Right forelimb (tissue), 1 donor: ENCODE results near the gene DYNLT3.

Experiments used
- DNase-seq: peaks from one replicate; pipeline ENCODE4 v3.0.0-alpha.2; 2018

DYNLT3 gene

DNA sequence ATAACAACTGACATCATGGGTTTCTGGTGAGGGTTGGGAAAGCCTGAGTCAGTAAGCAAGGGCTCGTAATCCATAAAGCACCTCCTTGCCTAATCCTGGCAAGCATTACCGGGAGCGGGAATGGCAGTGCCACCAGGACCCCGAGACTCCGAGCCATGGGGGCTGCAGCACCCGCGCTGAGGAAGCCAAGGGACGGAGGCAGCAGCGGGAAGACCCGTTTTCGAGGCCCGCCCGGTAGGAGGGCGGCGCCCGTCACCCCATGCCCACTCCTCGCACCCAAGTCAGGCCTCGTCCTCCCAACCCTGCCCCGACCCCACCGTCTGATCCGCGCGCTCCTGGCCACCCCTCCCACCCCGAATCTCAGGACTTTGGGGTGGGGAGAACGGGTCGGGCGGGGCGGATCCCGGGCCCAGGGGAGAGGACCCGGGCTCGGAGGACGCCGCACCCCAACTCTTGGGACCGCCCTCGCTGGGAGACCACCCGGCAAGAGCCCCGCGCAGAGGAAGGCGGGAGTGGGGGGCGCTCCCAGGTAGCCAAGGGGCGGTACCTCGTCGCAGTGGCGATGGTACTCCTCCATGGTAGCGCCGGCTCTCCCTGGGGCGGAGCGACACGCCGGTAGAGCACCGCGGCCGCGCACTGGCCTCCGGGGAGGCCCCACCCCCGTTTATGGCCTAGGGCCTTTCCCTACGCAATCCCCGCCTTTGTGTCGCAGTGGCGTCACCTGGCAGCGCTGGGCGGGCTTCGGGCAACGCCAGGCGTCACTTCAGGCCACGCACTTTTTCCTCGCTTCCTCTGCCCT is at the start of gene DYNLT3:
Gene DYNLT3, minus strand, starts transcription at position 638 of the 799 bp plus-strand sequence. Its CDS starts 61 bp downstream, at position 577.
- DNase-seq: peak; percentile 73

- no peak for DNase-seq
Observed at GRCh38 chrX:37896511-37896890, 49.1 kb upstream of the DYNLT3 start.

GRCh38 chrX:37895795-37896510 is 48.6 kb upstream of the DYNLT3 start:
- DNase-seq: no peak

- no peak for DNase-seq
Observed at GRCh38 chrX:37894725-37895124, 47.4 kb upstream of the DYNLT3 start.

DNA sequence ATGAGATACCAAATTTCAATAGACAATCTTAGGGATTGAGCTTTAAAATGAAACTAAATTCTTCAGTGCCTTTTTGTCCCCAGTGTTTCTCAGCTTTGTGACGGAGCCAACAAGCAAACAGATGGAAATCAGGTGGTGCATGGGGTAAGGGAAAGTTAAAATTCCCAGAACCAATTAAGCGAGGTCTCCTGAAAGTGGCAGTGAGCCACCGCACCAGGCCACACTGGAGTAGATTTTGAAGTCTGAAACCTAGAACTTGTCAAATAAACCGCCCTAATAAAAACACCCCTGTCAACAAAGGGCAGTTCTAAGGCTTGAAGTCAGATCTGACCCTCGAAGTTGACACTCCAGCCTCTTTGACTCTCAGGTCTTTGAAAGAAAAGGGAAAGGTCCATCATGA is 40.6 kb upstream of the DYNLT3 start:
- DNase-seq: no peak

- no peak for DNase-seq
Observed at GRCh38 chrX:37887347-37887746, 40.0 kb upstream of the DYNLT3 start.

- no peak for DNase-seq
Observed at GRCh38 chrX:37883196-37883595, 35.8 kb upstream of the DYNLT3 start.

- DNase-seq: no peak
Observed at GRCh38 chrX:37879692-37880091, 32.3 kb upstream of the DYNLT3 start.

- DNase-seq: no peak
Observed at GRCh38 chrX:37876716-37877115, 29.3 kb upstream of the DYNLT3 start.

- no peak for DNase-seq
Observed at GRCh38 chrX:37875675-37876074, 28.3 kb upstream of the DYNLT3 start.

- DNase-seq: no peak
Observed at GRCh38 chrX:37873220-37873619, 25.8 kb upstream of the DYNLT3 start.

DNA sequence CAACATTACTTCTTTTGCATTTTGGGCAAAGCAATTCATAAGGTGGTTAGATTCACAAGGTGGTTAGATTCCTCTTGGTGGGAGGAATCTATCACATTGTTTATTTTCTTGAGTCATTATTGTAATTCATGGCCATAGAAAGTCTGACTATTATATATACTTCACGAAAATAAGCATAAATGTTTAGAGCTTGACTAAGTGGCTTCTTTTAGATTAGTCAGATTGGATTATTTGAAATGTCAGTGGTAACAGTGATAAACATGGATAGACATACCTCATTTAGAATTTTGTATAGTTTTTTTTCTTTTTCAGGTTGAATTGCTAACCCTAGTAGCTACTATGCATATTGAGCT is 24.9 kb upstream of the DYNLT3 start:
- DNase-seq: no peak

DNA sequence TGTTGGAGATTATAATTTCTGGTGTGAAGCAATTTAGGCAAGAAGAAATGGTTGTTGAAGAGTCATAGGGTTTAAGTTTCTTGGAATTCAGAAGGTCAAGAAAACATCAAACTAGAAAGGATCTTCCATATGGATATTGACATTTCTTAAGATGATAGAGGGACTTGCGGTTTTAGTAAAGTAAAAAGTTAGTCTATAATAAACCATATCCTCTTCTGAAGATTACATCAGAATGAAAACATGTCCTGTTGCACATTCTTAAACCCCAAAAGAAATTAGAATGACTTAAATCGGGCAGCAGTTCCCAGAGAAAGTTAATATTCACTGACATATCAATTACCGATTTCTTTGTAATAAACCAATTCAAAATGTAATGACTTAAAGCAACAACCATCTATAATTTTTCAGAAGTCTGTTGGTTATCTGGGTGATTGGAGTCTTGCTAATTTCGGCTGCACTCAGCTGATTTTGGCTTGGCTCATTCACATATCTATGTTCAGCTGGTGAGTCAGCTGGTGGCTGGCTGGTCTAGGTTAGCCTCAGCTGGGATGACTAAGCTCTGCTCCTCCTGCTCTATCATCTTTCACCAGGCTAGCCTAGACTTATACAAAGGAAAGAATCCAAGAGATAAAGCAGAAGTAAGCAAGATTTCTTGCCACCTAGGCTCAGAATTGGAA is 24.4 kb upstream of the DYNLT3 start:
- no peak for DNase-seq

GRCh38 chrX:37867536-37868153 is 20.3 kb upstream of the DYNLT3 start:
- DNase-seq: no peak

DNA sequence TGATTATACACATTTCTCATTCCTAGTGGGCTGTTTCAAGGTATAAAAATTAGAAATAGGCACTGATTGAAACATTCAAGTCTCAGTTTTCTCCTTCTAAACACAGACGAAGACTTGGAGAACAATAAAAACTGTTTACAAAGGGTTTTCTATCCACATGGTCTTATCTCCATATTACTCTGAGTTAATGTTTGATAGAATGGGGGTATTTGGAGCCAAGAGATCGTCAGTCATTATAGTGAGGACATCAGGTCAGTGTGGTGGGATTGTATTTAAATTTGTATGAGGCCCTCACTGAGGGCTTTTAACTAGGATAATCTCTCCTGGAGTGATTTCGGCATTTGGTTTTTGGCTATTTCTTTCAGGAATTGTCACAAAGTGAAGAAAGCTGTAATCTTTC is 16.4 kb upstream of the DYNLT3 start:
- DNase-seq: no peak

GRCh38 chrX:37862851-37863250 is 15.5 kb upstream of the DYNLT3 start:
- no peak for DNase-seq

DNA sequence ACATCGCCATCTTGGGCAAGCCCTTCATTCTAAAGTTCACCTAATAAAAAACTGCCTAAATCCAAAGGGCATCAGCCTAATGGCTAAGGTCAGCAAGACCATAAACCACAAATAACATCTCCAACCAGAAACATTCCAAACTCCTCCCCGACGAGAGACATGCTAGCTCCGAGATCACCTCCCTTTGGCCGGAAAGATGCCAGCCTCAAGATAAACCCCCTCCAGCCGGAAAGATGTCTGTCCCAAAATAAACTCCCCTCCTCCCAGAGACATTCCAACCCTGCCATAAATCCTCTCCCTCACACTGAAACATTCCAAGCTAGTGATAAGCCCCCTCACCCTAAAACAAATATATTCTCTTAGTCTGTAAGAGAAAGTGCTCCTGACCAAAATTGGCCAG is 13.3 kb upstream of the DYNLT3 start:
- DNase-seq: no peak

GRCh38 chrX:37854748-37855147 is 7.4 kb upstream of the DYNLT3 start:
- no peak for DNase-seq

DNA sequence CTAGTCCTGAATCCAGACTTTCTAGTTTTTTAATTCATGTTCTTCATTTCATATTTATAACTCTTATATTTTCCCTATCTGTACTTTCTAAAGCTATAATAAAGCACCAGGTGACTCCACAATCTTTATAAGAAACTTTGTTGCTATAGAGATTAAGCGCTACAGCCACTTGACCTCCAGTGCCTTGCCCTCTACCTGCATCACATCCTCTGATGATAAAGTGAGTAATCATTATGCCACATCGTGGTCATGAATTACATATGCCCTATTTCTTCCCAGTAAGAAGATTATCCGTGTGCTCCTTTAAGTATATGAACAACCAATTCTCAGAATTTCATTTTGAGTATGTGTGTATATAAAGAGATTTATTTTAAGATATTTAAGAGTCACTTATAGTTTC is 6.8 kb upstream of the DYNLT3 start:
- no peak for DNase-seq

DNA sequence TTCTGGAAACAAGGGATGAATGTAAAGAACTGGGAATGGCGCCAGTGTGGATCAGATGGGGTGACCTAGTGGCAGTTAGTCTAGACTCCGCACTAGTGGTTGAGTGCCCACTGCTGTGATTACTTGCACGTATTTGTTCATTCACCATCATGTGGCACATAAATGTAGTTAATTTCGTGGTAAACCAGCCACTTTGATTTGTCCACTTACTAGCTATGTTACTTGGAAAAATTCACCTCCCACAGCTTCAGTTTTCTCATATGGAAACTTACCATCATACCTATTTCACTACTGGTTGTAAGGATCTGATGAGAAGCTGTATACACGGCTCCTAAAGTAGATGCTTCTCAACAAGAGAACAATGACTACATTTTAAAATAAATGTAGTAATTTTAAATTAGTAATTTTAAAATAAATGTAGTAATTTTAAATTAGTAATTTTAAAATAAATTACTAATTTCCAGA is 394 bp upstream of the DYNLT3 start:
- DNase-seq: no peak

DNA sequence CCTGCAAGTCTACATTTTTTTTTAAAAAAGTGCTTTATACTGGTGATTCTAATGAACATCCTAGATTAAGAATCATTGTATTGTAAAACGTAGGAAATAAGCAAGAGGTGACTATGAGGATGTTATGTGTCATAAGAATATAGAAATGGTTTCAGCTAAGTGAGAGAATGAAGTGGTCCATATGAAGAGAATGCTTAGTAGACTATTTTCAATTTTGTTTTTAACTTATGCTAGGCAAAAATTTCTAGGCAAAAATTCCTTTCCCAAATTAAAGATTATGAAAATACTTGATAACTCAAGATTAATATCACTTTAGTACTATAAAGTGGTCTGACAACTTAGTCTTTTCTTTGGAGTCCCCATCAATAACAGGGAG is 825 bp downstream of the DYNLT3 start:
- DNase-seq: no peak

DNA sequence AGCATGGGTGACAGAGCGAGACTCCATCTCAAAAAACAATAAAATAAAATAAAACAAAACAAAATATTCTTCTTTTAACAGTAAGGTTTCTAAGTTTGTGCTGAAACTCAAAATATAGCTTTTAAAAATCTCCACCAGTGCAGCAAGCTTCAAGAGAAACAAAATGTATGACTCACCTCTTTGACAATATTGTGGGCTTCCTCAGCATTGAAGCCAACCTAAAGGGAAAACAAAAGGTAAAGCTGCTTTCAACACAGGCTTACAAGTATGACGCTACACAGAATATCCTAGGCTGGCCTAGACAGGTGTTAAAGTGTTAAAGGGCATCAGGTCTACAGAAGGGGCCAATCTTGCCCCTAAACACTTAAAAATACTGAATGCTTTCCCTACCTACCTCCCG is 1.2 kb downstream of the DYNLT3 start:
- no peak for DNase-seq

GRCh38 chrX:37844622-37845021 is 2.7 kb downstream of the DYNLT3 start:
- no peak for DNase-seq

DNA sequence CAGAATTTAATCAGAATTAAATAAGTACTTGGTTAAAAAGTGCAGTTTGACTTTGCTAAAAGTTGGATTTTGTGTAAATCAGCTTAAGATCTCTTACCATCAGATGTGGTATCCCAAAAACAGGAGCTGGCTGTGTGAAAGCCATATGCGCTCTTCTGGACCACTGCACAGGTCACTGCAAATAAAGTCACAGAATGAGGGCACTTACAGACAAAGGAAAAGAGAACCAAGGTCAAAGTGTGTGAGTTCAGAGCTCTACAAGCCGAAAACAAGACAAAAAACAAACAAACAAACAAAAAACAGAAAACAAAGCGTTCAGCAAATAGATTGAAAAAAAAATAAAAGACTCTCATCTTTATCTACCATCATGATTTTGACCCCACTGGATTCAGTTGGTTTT is 6.4 kb downstream of the DYNLT3 start:
- DNase-seq: no peak
